KMS-11 (cell line): ENCODE results near the gene REV1.

Experiments used
- H2AFZ ChIP-seq: fragments of 200-600 bp; sonication (generic); 2 replicates; pipeline ENCODE4 v1.6.1; 2016; ENCODE audit warnings: antibody characterized with exemption, mixed run types, low read depth
- H3K27ac ChIP-seq: fragments of 200-600 bp; sonication (generic); 2 replicates; pipeline ENCODE4 v1.6.1; 2016; ENCODE audit warnings: mild to moderate bottlenecking, mixed run types
- H3K27me3 ChIP-seq: fragments of 200-600 bp; sonication (generic); 2 replicates; pipeline ENCODE4 v1.6.1; 2017; ENCODE audit warnings: mild to moderate bottlenecking, low read depth, mixed run types, moderate library complexity; ENCODE audit not compliant: insufficient read depth
- H3K36me3 ChIP-seq: fragments of 200-600 bp; sonication (generic); 2 replicates; pipeline ENCODE4 v1.6.1; 2017; ENCODE audit warnings: mild to moderate bottlenecking, mixed run types; ENCODE audit not compliant: insufficient read depth
- H3K4me1 ChIP-seq: fragments of 200-600 bp; sonication (generic); 2 replicates; pipeline ENCODE4 v1.6.1; 2016; ENCODE audit warnings: mild to moderate bottlenecking, low read depth, mixed run types; ENCODE audit not compliant: poor library complexity, severe bottlenecking
- H3K4me2 ChIP-seq: fragments of 200-600 bp; sonication (generic); 2 replicates; pipeline ENCODE4 v1.7.0; 2016; ENCODE audit warnings: mild to moderate bottlenecking, mixed run types
- H3K4me3 ChIP-seq: fragments of 200-600 bp; sonication (generic); IDR thresholded peaks from 2 replicates; pipeline ENCODE4 v1.6.1; 2017; ENCODE audit warnings: low read depth, low read length, mixed read lengths; ENCODE audit not compliant: insufficient read depth
- H3K79me2 ChIP-seq: fragments of 200-600 bp; sonication (generic); 2 replicates; pipeline ENCODE4 v1.6.1; 2016; ENCODE audit warnings: low read depth, mixed run types; ENCODE audit not compliant: insufficient read depth
- H3K9ac ChIP-seq: fragments of 200-600 bp; sonication (generic); 2 replicates; pipeline ENCODE4 v1.6.1; 2016; ENCODE audit warnings: mild to moderate bottlenecking, mixed run types
- H4K20me1 ChIP-seq: fragments of 200-600 bp; sonication (generic); 2 replicates; pipeline ENCODE4 v1.6.1; 2016; ENCODE audit warnings: mild to moderate bottlenecking, mixed run types; ENCODE audit not compliant: insufficient read depth
- CTCF ChIP-seq: fragments of 200-600 bp; sonication (generic); conservative IDR thresholded peaks from 2 replicates; pipeline ENCODE4 v1.6.1; 2017; ENCODE audit warnings: low read depth, mild to moderate bottlenecking, antibody characterized with exemption, low read length, moderate library complexity, mixed read lengths

The REV1 gene

GRCh38 chr2:99520813-99521212 is 31.0 kb upstream of the REV1 start:
- Histone ChIP-seq H3K4me2 (no peak overlapping the region), H3K36me3 (no peaks in the 10 kb centered on the region), H3K79me2 (no peaks in the 10 kb centered on the region), H2AFZ (no peak overlapping the region), H3K27ac (no peak overlapping the region), H3K4me3 (no peak overlapping the region), H3K9ac (no peak overlapping the region), H3K4me1 (no peaks in the 10 kb centered on the region), H4K20me1 (no peaks in the 10 kb centered on the region), H3K27me3 (no peaks in the 10 kb centered on the region)
- no peak for TF ChIP-seq CTCF

GRCh38 chr2:99520195-99520594 is 30.4 kb upstream of the REV1 start:
- no peak overlapping the region for H3K9ac ChIP-seq
- no peak overlapping the region for H3K27ac ChIP-seq
- no peaks in the 10 kb centered on the region for H4K20me1 ChIP-seq
- no peak overlapping the region for H3K4me3 ChIP-seq
- no peaks in the 10 kb centered on the region for H3K36me3 ChIP-seq
- no peak overlapping the region for H2AFZ ChIP-seq
- H3K4me2 ChIP-seq, result no peak overlapping the region
- no peaks in the 10 kb centered on the region for H3K79me2 ChIP-seq
- no peaks in the 10 kb centered on the region for H3K4me1 ChIP-seq
- no peaks in the 10 kb centered on the region for H3K27me3 ChIP-seq
- no peak for TF ChIP-seq CTCF

GRCh38 chr2:99514357-99514756 is 24.5 kb upstream of the REV1 start:
- H3K4me1 ChIP-seq, result no peaks in the 10 kb centered on the region
- H3K27me3 ChIP-seq, result no peaks in the 10 kb centered on the region
- no peak overlapping the region for H3K9ac ChIP-seq
- H3K27ac ChIP-seq, result no peak overlapping the region
- no peak for TF ChIP-seq CTCF
- no peaks in the 10 kb centered on the region for H3K79me2 ChIP-seq
- no peak overlapping the region for H3K4me3 ChIP-seq
- no peaks in the 10 kb centered on the region for H4K20me1 ChIP-seq
- no peak overlapping the region for H2AFZ ChIP-seq
- H3K36me3 ChIP-seq, result no peaks in the 10 kb centered on the region
- H3K4me2 ChIP-seq, result no peak overlapping the region

- no peaks in the 10 kb centered on the region for H3K27me3 ChIP-seq
- no peak overlapping the region for H2AFZ ChIP-seq
- H3K9ac ChIP-seq, result no peak overlapping the region
- TF ChIP-seq CTCF, result no peak
- H3K4me2 ChIP-seq, result no peak overlapping the region
- H4K20me1 ChIP-seq, result no peaks in the 10 kb centered on the region
- peaks cover 15% of the 10 kb centered on the region for H3K4me1 ChIP-seq
- H3K79me2 ChIP-seq, result no peaks in the 10 kb centered on the region
- no peaks in the 10 kb centered on the region for H3K36me3 ChIP-seq
- no peak overlapping the region for H3K4me3 ChIP-seq
- no peak overlapping the region for H3K27ac ChIP-seq
These were observed 22.4 kb upstream of the REV1 start for GRCh38 chr2:99512181-99512591.

- H2AFZ ChIP-seq, result no peak overlapping the region
- no peak overlapping the region for H3K4me3 ChIP-seq
- H3K79me2 ChIP-seq, result no peaks in the 10 kb centered on the region
- H3K9ac ChIP-seq, result no peak overlapping the region
- H3K4me1 ChIP-seq, result peaks cover 16% of the 10 kb centered on the region
- no peak overlapping the region for H3K27ac ChIP-seq
- H4K20me1 ChIP-seq, result no peaks in the 10 kb centered on the region
- no peak overlapping the region for H3K4me2 ChIP-seq
- no peaks in the 10 kb centered on the region for H3K36me3 ChIP-seq
- no peak for TF ChIP-seq CTCF
- H3K27me3 ChIP-seq, result no peaks in the 10 kb centered on the region
These were observed 19.6 kb upstream of the REV1 start for GRCh38 chr2:99509387-99509786.
